Measurements from ENCODE around the gene SETBP1. TPM values are rescaled to one million over a fixed set of nuclear protein-coding genes. Genes with fewer than 3 reads are reported as not detected.
A peak's percentile ranks its signal among the peaks of the same experiment; 100 is the strongest.

Gene SETBP1
- total and polyA plus RNA-seq, 8 donors: 19.7 to 27.5 (median 21.5) TPM

GRCh38 chr18:44733069-44733753, 52.5 kb downstream of the SETBP1 start:
- Histone ChIP-seq H3K4me1 (peaks cover 0 to 24% of the 10 kb centered on the region in 2 donors), H3K36me3 (no peaks in the 10 kb centered on the region), H3K27me3 (peaks cover 0 to 60% of the 10 kb centered on the region in 2 donors), H3K9me3 (no peaks in the 10 kb centered on the region), H3K27ac (peak overlapping the region in 1 of 2 donors; percentile 3), H3K4me3 (no peak overlapping the region)
- peak; percentile 83 for ATAC-seq
- DNase-seq: no peak
- no peak for TF ChIP-seq CTCF (IDR thresholded peaks at IDR 0.05)
- intact Hi-C loops (cut with DNase I): no loop called here

- H3K27me3 ChIP-seq: peaks cover 0 to 60% of the 10 kb centered on the region in 2 donors
- ATAC-seq: no peak
- H3K4me3 ChIP-seq: no peak overlapping the region
- no peaks in the 10 kb centered on the region for H3K9me3 ChIP-seq
- no peak overlapping the region for H3K27ac ChIP-seq
- no peak for TF ChIP-seq CTCF (IDR thresholded peaks at IDR 0.05)
- intact Hi-C loops (cut with DNase I): no loop called here
- peaks cover 0 to 24% of the 10 kb centered on the region in 2 donors for H3K4me1 ChIP-seq
- H3K36me3 ChIP-seq: no peaks in the 10 kb centered on the region
- no peak for DNase-seq
Measured at GRCh38 chr18:44733754-44734465, 53.2 kb downstream of the SETBP1 start.

GRCh38 chr18:44735096-44735495, 54.4 kb downstream of the SETBP1 start:
- Histone ChIP-seq H3K9me3 (no peaks in the 10 kb centered on the region), H3K27ac (no peak overlapping the region), H3K4me1 (peaks cover 0 to 19% of the 10 kb centered on the region in 2 donors), H3K4me3 (no peak overlapping the region), H3K27me3 (peaks cover 0 to 56% of the 10 kb centered on the region in 2 donors), H3K36me3 (no peaks in the 10 kb centered on the region)
- no peak for TF ChIP-seq CTCF (IDR thresholded peaks at IDR 0.05)
- intact Hi-C loops (cut with DNase I): no loop called here
- no peak for DNase-seq
- no peak for ATAC-seq

GRCh38 chr18:44736664-44737380, 56.1 kb downstream of the SETBP1 start:
- peaks cover 0 to 56% of the 10 kb centered on the region in 2 donors for H3K27me3 ChIP-seq
- intact Hi-C loops (cut with DNase I): no loop called here
- H3K9me3 ChIP-seq: no peaks in the 10 kb centered on the region
- no peak overlapping the region for H3K4me3 ChIP-seq
- ATAC-seq: no peak
- H3K36me3 ChIP-seq: no peaks in the 10 kb centered on the region
- peaks cover 0 to 19% of the 10 kb centered on the region in 2 donors for H3K4me1 ChIP-seq
- H3K27ac ChIP-seq: no peak overlapping the region
- DNase-seq: no peak
- no peak for TF ChIP-seq CTCF (IDR thresholded peaks at IDR 0.05)

- H3K9me3 ChIP-seq: no peaks in the 10 kb centered on the region
- DNase-seq (no peak), ATAC-seq (no peak)
- no peak for TF ChIP-seq CTCF (IDR thresholded peaks at IDR 0.05)
- peaks cover 0 to 56% of the 10 kb centered on the region in 2 donors for H3K27me3 ChIP-seq
- no peaks in the 10 kb centered on the region for H3K36me3 ChIP-seq
- peaks cover 0 to 19% of the 10 kb centered on the region in 2 donors for H3K4me1 ChIP-seq
- intact Hi-C loops (cut with DNase I): no loop called here
- no peak overlapping the region for H3K27ac ChIP-seq
- H3K4me3 ChIP-seq: no peak overlapping the region
Measured at GRCh38 chr18:44737623-44738022, 56.9 kb downstream of the SETBP1 start.

Measured in left lung (tissue), 10 donors.